GM18909 (cell line): ENCODE measurements around the gene POLR2L.

Experiments used
- ATAC-seq: cut with Tn5 transposase; IDR thresholded peaks from one replicate; pipeline ENCODE4 v1.9.1; 2021; ENCODE audit warnings: mild to moderate bottlenecking; ENCODE audit not compliant: unreplicated experiment, poor library complexity

The POLR2L gene

DNA sequence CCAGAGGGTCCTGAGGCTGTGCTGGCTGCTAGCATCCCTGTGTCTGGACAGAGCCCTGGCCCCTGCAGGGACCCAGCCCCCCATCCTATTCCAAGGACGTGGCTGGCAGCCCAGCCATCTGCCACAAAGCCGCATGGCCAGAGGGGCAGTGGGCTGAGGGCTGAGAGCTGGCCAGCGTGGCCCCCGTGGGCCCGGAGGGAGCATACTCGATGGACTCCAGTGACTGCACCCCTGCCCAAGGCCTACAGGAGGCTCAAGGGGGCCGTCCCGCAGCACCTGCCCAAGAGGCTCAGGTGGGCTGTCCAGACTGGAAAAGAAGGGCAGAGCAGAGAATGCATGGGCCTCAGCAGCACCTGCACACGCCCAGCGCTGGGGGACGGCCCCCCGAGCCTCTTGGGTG is 13.5 kb upstream of the POLR2L start:
- no peak for ATAC-seq

DNA sequence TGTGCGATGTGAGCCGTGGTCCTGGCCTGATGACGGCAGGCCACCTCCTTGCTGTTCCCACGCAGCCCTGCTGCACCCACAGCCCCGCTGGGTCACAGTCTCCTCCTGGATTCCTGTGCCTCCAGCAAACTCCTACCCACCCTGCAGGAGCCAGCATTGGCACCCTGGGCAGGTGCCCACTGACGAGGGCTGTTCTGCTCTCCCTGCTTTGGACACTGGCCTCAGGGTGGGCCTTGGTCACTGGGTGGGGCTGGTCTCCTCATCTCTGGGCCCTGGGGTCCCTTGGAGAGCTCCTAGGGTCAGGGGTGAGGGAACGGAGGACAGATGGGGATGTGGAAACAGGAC is 13.0 kb upstream of the POLR2L start:
- no peak for ATAC-seq

DNA sequence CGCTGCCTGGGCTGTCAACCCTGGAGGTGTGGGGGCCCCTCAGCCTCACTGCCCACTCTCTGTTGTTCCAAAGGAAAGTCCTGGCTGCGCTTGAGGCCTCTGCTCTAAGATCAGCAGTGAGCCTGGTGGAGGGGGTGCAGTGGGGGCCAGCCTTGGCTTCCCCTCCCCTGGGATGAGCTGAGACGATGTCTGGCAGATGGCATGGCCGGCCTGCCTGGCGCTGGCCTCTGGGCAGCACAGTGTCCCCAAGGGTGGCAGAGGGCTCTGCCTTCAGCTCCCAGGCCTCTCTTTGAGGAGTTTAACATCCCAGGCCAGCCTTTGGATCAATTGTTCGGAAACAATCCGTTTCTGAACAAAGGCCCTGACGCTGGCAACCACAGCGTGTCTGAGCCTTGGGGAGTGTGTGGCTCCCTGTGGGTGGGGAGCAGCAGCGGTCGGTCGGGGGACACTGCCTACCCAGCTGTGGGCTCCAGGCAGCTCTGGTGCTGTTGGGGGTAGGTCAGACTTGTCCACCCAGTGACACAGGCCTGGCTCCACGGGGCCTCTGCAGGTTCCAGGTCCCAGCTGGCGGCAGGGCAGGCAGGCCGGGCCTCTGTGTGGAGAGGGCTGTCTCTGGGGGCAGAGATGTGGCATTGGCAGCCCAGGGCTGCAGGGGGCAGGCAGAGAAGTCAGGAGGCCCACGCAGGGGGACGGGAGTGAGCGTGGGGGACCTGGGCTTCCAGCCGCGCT is 12.4 kb upstream of the POLR2L start:
- ATAC-seq = no peak

DNA sequence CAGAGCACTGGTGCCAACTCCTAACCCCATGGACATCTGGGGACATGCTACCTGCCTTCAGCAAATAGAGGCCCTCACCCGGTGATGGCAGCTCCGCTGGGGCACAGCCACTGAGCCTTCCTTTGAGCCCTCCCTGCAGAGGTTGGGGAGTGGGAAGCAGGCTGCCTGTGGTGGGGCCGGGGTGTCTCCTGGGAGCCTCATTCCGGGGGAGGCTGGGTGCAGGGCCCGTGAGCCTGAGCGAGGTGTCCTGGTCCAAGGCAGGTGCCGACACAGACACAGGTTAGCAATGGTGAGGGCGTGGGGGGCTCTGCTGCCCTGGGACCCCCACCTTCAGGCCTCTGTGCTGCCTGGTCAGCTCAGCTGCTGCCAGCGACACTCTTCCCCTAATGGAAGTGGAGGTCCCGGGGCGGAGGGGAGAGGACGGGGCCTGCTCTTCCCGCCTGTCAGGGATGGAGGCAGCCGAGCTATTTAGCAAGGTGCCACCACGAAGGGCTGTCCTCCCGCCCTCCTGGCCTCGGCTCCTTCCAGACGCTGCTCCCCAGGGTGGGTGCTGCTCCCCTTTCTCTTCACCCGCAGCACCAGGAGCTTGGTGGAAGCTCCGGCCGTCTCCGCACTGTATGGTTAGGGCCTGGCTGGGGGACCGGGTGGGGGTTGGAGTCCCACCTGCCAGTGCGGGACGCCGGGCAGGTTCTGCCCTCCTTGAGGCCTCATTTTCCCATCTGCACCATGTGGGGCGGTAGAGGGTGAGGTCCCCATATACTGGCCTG is 11.5 kb upstream of the POLR2L start:
- ATAC-seq = no peak

DNA sequence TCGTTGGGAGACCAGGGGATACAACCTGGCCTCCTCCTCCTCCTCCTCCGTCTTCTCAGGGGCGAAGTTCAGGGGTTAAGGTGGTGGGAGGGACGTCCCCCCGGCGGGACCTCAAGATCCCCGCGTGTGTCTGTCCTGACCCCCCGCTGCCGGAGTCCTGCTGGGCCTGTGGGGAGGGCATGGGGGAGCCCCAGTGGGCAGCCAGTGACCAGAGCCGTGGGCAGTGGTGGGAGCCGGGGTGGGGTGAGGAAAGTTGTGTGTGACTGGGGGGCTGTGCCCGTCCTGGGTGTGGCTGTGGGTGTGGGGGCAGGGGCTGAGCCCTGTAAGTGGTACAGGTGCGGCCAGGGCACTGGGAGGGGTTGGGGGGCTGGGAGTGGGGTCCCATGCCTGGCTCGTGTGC is 10.4 kb upstream of the POLR2L start:
- ATAC-seq = no peak

DNA sequence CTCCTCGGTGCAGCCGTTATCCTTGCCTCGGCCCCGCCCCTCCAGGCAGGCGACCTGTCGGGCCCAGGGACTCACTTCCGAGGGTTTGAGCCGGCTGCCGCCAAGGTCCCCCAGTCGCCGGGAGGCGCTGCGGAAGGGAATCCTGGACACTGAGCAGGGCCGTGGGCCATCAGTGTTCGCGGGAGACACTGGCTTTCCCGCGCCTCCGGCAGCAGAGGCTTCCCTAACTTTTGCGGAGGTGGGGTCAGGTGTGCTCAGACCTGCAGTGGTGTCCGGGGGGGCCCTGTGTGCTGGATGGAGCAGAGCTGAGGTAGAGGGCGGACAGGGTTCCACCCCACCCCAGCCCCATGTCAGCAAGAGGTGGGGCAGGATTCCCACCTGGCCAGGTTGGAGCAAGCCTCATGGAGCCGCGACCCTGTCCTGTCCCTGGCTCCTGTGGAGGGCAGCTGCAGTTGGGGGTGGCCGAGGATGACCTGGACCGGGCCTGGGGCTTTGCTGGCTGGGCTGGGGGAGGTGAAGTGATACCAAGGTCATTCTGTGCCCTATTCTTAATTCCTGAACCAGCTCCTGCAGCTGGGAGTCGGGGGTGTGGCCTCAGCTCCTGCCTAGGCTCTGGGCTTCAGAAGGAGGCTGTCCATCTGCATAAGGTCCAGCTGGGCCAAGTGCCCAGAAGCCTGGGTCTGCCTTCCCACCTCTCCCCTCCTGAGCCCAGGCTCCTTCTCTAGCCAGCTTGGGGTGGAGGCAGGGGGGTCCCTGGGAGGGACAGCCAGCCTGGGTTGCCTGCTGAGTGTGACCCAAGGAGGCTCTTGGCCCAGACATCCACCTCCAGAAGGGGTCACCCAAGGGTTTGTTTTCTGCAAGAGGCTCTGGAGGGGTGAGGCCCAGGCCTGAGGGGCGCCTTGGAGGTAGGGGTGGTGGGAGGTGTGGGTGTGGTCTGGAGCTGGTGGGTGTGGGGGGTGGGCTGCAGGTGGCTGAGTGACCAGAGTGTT is 8.7 kb upstream of the POLR2L start:
- ATAC-seq = no peak

DNA sequence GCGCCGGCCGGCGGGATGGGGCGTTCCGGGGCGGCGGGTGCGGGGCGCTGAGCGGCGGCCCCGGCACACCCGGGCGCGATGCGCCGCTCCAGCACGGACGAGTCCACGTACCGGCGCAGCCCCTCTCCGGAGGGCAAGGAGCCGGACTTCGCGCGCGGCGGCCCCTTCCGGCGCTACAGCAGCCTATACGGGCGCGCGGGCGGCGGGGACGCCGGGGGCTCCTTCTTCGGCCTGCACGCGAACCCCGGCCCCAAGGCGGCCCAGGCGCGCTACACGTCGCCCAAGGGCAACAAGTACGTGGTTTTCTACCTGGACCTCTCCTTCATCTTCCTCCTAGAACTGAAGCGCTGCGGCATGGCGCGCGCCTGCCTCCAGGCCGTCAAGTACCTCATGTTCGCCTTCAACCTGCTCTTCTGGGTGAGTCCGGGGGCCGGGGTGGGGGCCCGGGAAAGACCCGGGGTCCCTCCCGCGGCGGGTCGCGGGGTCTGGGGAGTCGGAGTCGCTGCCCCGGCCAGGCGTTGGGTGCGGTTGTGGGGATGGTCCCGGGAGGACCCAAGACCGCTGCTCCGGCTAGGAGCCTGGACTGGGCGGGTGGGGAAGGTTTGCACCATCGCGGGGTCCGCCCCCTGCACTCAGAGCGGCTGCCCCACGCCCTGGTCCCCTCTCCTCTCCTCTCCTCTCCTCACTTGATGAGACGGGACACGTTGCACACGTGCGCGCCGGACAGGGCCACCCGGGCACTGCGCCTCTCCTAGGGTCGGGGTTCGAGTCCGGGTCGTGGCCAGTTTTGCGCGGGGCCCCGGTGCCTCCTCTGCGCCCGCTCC is 7.8 kb upstream of the POLR2L start:
- ATAC-seq = no peak

DNA sequence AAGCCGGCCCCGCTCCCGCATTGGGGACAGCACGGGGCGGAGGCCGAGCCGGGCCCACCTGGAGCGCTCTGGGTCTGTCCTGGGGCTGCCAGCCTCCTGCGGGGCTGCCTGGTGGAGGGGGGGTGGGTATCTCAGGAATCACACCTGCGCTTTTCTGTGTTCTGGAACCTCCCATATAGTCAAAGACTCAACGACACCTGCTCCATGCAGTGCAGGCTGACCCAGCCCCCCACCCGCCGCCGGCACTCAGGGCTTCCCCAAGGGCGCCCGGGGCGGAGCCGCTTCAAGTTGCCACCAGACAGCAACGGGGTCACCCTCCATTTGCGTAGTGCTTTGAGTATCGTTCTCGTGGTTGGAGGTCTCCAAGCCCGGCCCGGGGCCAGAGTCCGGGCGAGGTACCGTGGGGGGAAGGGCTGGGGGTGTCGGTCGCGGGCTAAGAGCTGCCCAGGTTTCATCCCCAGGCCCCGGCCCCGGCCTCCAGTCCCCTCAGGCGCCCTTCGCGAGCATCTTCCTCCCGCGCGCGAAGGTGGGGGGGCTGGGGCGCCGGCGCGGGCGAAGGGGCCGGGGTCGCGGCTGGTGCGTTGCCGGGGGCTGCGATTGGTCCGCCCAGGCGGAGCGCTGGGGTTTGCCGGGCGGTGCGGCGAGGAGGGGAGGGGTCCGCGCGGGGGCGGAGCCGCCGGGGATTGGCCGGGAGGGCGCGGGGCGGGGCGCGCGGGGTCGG is 6.9 kb upstream of the POLR2L start:
- ATAC-seq = no peak

DNA sequence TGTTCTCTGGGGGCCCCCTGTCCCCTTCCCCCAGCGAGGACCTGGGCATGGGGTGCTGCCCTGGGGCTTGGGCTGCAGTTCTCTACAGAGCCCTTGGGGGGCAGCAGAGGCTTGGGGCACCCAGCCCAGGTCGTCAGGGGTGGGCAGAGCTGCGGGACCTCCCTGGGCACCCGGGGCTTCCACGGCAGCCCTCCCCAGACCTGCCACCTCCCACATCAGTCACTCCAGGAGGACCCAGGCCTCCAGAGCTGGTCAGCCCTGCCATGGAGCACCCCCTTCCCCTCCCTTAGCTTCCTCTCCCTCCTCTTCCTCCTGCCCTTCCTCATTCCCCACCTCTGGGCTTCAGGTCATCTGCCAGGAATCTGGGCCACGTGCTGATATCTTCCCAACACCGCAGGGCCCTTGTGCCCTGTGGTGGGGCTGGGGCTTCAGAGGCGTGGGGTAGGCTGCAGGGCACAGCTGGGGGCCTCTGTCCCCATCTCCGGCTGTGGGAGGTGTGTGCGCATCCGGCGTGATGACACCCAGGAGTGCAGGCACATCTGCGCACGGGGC is 6.1 kb upstream of the POLR2L start:
- no peak for ATAC-seq

DNA sequence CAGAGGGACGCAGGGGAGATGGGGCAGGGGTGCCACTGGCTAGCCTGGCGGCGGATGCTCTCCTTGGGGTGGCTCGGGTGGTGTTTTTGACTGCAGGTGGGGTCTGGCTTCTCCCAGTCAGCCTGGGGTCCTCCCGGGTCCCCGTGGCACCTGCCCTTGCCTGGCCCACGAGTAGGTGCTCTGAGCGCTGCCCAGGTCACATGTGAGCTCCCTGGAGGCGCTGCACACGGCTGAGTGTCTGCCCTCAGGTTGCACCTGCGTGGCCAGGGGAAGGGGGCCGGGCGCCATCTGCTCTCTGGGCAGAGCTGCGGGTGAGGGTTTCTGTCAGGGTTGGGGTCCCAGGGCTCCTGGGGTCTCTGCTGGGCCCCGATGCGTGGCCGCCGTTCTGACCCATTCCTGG is 5.5 kb upstream of the POLR2L start:
- no peak for ATAC-seq

DNA sequence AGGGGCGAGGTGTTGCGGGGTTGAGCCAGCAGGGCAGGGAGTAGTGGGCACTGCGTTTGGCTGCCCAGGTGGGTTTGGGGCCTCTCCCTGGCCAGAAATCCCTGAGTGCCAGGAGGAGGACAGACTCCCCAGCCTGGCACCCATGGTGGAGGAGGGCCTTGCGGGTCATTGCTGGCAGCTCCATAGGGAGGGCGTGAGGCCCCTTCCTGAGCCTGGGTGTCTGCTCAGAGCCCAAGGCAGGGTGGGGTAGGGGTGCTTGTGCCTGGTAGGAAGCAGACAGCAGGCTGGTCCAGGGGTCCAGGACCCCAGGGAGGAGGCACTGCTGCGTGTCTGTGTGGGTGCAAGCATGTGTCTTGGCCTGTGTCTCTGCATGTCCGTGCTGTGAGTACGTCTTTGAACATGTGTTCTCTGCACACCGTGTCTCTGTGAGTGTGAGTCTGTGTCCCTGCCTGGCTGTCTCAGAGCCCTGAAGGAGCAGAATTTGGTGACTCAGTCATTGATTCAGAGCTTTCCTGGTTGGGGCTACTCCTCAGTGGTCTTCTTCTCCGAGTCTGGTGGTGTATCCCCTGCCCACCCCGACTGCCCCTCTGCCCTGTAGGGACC is 4.3 kb upstream of the POLR2L start:
- ATAC-seq = no peak

DNA sequence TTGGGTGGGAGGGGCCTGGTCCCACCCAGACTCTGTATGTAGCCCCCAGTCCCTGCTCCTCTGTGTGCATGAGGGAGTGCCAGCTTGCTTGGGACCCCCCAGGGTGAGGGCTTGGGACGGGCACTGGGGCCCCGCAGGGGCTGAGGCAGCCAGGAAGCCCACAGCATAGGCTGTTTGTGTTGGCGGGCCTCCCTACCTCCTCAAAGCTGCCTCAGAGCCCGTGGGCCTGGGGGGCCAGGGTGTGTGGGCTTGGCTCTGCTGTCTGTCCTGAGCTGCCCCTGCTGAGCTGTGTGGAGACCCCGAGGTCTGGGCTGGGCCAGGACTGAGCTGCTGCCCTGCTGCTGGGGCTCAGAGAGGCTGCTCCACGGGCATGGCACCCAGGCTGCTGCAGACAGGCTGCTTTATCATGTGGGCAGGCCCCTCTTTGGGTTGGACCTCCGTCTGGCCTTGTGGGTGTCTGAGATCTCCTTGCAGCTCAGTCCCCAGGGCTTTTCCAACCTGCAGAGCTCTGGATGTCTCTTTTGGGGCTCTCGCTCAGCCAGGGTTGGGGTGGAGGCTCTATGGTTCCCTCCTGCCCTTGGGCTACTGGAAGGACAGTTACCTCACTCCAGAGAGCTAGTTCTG is 3.7 kb upstream of the POLR2L start:
- ATAC-seq = no peak

DNA sequence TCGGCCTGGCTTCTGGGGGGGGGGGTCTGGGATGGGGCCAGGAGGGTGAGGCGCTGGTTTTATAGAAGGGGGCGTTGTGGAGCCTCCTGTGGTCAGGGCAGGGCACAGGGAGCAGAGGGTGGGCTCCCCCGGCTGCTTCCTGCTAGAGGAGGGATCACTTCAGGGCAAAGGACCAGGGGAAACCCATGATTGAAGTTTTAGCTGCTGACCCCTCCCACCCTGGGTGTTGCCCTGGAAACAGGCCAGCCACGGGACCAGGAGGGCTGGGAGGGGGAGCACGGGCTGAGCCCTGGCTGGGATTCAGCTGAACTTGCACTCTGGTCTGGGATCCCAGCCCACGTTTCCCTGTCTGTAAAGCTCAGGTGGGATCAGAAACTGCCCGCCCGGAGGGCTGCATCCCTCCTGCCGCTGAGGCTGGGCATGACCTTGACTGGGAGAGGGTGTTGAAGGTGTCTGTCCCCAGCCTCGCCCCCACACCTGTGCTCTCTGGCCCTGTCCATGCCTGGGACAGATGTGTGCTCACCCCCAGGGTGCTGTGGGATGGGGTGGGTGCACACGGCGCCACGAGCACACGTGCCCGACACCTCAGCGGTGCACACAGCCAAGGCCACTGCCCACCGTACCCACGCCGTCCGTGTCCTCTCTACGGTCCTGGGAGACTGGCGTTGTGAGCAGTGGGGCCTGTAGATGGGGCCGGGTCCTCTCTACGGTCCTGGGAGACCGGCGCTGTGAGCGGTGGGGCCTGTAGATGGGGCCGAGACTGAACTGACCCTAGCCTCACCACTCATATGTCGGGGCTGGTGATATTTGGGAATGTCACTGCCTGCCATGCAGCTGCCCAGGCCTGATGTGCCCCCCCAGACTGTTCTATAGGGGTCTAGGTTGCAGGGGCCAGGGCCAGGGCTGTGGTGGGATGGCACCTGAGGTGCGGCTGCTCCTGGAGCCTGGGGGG is 2.6 kb upstream of the POLR2L start:
- no peak for ATAC-seq

DNA sequence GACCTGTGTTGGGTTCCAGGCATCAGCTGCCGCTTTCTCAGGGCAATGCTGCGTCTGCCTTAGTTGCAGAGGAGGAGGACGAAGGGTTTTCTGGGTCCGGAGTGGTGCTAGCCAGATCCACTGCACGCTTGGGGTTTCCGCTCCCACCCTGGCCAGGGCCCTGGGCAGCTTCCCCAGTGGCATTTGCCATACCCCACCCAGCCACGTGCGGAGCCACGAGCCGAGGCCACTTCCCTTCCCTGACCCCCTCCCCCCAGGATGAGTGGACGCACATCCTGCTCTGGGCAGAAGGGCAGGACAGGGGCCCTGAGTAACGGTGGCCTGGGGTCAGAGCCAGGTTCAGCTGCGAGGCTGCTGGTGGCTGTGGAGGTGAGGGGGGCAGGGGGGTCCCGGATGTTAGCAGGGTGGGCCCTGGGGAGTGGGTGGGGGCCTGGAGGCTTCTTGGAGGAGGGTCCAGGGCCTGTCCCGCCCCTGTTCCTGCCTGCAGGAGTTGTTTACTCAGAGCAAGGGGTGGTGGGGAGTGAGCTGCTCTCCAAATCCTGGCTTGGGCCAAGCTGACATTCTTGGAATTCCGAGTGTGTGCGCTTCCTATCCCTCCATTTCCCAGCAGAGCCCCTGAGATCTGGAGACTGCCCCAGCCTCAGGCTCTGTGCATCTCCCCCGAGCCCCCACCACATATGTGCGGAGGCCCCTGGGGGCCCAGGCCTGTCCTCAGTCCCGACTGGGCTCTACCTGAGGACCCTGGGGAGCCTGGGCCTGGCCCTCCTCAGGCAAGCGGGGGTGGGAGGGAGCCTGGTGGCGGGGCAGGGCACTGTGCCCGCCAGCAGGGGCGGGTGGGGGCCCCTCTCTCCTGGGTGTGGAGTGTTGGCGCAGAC is 1.7 kb upstream of the POLR2L start:
- no peak for ATAC-seq

DNA sequence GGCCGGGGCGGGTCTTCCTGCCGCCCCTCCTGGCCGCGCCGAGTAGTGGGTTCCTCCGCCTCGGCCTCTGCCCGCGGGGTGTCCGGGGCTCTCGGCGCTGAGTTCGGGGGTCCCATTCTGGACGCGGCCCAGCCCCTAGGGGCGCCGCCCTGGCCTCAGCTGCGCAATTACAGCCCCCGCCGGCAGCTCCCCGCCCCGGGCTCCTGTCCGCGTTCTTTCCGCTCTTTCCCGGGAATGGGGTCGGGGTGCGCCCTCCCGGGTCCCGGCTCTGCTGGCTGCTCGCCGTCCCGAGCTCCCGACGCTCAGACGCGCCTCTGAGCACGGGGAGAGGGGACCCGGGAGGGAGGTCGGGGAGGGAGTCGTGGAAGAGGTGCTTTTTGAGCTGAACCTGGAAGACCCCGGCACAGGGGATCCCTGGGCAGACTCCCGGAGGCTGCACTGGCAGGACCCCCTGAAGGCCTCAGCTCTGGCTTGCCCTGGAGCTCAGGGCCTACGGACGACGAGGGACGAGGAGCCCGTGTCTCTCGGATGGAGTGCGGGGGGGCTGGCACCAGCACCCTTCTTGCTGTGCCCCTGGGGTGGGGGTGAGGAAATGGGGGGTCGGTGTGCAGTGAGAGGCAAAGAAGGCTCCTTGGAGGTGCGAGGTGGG is 881 bp upstream of the POLR2L start:
- peak; percentile 12 for ATAC-seq

DNA sequence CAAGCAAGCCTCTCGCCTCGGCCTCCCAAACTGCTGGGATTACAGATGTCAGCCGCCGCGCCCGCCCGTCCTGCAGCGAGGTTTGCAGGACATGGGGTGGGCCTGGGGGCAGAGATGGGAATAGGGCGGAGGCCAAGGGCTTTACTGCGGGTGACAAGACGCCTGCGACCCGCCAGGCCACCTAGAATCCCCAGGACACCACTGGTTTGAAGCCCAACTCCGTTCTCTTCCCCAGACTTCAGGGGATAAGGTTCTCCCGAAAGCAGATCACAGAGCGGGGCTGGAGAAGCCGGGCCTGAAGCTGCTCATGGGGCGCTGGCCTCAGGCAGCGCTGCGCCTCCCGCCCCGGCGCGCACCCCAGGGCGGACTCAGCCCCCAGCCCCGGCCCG is 354 bp downstream of the POLR2L start:
- peak; percentile 6 for ATAC-seq
